SIG-M5 treated with dmso at 0.1 percent for 504 hours (cell line): Measurements from ENCODE around the gene TMED10.
A peak's percentile ranks its signal among the peaks of the same experiment; 100 is the strongest.
"Not testable (repeated sequence)": the region's sequence is repeated elsewhere in the genome, so short reads cannot be mapped to it uniquely, and the experiment has no call there.

Source experiments
- DNase-seq: peaks from one replicate; lab custom pipeline; 2025; ENCODE audit not compliant: unreplicated experiment; lab: John Stamatoyannopoulos, UW

TMED10 gene

GRCh38 chr14:75162631-75163030 is 13.8 kb downstream of the TMED10 start:
- no peak for DNase-seq

DNA sequence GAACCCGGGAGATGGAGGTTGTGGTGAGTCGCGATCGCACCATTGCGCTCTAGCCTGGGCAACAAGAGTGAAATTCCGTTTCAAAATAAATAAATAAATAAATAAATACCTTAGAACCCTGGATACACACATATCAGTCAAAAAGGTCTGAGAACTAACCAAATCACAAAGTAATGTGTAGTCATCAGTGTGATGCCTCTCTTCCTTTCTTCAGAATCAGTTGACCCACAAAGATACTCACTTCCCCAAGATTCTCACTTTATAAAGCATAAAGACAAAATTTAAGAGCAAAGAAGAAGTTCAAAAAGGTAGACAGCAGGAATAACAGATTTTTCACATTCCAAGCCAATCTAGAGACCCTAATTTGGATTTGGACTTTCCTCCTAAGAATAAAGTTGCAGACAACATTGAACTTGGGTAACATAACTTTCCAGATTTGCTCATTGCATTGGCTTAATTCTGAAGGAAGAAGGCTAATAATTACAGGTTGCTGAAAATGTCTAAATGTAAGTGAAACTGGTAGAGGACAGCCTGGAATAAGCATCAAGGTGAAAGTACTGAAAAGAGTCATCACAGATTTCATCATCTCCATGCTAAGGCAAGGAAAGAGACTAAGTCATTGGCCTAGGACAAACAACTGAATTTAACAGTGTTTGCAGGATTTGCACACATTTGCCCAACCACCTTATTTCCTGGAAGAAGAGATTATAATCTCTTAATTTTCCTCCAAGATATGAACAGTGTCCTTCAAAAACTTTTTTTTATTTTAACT is 17.4 kb downstream of the TMED10 start:
- no peak for DNase-seq

DNA sequence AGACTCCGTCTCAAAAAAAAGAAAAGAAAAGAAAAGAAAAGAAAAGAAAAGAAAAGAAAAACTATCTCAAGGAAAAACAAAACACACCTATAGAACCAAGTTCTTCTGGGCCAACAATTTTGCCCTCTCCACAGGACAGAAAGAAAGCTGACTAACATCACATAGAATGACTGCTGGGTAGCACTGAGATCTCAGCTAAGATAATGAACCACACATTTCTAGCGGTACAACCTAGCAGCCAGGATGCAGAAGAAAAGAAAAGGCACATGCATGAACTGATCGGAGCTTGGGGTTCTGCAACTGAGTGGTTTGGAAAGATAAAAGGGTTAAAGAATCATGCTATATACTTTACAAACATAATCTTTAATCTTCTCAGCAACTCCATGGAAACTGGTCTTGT is 19.5 kb downstream of the TMED10 start:
- DNase-seq = no peak

DNA sequence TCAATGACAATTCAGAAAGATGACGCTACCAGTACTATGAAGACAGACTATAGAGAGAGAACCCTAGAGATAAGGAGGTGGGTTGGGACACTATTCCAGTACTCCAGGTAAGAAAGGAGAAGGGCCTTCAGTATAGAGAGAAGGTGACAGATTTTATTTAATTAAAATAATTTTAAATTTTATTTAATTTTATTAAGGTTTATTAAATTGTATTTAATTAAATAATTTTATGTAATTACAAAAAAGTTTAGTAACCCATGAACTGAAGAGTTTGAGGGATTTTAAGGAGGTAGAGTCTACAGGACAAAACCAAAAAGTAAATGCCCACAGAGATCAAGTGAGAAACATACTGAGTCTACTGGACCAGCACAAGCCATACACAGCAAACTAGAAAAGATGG is 20.3 kb downstream of the TMED10 start:
- DNase-seq = no peak

GRCh38 chr14:75155169-75155568 is 21.2 kb downstream of the TMED10 start:
- no peak for DNase-seq

DNA sequence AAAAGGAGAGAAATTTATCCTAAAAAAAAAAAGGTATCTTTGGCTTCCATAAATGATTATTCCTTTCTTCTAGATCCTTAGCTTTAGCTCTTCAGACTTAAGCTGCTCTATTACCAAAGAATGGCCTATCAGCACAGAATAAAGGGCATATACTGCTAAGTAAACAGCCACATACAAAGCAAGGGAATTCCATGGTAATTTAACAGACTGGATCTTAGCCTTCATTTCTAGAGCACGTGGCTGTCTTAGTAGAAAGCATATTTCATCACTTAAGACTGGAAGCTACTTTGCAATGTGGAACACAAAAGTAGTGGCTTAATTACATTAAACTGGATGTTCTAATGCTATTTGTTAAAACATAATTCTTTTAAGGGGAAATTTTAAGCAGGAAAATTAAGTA is 23.1 kb downstream of the TMED10 start:
- DNase-seq = no peak

DNA sequence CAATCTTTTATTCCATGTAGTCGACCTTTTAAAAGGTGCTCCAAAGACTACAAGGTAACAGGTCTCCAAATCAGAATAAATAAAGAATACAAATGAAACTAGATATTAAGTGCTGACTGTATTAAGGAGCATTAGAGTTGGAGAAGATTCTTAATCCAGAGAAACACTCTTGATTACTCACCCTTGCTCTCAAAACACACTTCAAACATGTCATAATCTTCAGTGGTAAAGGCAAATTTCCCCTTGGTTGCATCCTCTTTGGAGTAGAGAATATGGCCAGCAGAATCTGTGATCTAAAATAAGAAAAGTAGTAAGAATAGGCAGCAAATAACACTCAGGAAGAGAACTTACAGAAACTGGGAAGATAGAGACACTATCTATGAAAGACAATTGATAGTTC is 24.6 kb downstream of the TMED10 start:
- no peak for DNase-seq

DNA sequence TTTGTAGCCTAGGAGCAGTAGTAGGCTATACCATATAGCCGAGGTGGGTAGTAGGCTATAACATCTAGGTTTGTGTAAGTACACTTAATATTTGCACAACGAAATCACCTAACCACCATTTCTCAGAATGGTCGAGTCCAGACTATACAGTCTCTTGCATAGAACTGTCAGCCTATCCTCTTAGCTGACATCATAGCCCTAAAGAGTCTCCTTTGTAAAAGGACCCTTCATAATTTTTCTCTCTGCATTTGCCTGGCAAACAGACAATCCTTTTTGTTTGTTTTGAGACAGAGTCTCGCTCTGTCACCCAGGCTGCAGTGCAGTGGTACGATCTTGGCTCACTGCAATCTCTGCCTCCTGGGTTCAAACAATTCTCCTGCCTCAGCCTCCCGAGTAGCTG is 25.8 kb downstream of the TMED10 start:
- DNase-seq = not testable (repeated sequence)

DNA sequence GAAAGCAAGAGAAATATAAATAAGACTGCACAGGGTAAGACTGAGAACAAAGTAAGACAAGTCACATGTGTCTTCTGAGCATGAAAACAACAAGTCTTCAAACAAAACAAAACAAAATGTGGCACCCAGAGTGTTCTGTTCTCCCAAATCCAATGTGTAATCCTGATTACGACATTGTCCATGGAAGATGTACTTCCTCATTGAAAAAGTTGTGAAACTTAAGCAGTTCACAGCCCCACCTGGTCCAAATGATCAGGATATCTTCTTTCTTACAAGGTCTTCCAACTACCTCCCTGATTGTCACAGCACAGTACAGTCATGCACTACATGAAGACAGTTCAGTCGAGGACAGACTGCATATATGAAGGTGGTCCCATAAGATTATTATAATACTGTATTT is 26.3 kb downstream of the TMED10 start:
- no peak for DNase-seq

DNA sequence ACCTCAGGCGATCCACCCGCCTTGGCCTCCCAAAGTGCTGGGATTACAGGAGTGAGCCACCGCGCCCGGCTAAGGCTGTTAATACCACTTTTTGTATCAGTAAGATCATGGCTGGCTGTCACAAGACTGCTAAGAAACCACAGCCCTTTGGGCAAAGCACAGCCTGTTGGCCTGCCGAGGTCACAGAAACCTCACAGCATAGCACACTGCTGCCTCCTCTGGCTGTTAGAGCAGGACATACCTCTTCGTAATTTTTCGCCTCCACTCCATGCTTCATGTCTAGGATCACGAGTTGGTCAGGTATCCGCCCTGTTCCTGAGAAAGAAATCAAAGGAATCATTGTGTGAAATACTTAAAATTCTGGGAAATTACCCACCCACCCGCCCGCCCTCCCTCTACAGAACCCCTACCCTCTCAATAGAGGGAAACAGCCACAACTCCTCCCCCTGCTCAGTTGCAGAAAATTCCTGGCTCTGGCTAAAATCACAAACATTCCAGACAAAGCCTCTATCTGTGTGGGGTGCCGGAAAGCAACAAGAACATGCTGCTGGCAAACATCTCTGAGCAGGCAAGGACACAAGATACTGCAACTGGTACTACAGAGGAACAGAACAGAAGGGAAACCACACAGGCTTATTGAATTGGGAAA is 28.9 kb downstream of the TMED10 start:
- no peak for DNase-seq

GRCh38 chr14:75144944-75145343 is 31.5 kb downstream of the TMED10 start:
- DNase-seq = peak; percentile 69

DNA sequence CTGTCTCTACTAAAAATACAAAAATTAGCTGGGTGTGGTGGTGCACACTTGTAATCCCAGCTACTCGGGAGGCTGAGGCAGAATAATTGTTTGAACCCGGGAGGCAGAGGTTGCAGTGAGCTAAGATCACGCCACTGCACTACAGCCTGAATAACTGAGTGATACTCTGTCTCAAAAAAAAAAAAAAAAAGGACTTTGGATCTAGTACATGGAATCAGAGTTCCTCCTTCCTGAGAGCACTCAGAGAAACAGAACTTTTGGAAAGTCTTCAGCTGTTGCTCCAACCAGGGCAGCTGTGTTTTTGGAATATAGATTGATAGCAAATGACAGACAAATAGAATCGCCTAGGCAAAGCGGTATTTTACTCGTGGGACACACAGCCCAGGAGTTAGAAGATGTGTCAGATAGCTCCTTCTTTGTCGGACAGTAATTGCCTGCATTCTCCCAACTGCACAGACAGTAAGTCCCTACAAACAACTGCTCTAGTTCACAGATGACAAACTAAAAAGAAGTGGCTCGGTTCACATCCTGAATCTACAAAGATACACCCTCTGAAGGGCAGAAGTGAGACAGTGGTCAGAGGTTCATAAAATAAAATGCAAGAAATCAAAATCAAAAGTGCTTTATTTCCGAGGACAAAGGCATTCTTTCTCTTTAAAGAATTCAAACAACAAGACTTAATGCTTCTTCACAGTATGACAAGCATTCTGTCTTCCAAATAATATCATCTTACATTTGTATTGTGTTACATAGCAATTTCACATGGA is 32.5 kb downstream of the TMED10 start:
- DNase-seq = no peak

DNA sequence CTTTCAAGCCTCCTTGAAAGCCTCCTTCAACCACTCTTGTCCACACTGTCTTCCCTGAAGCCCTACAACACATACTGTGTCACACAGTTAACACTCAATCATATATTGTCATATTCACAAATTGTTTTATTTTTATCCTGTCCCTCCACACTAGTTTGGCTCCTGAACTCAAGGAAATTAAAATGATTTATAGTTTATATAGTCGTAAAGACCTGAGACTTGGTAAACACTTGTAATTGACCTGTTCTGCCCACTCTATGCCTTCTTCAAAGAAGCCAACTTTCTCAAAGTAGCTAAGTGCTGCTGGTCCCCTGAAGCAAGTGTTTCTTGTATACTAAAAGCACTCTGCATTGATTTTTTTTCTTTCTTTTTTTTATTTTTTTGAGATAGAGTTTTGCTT is 33.9 kb downstream of the TMED10 start:
- no peak for DNase-seq

DNA sequence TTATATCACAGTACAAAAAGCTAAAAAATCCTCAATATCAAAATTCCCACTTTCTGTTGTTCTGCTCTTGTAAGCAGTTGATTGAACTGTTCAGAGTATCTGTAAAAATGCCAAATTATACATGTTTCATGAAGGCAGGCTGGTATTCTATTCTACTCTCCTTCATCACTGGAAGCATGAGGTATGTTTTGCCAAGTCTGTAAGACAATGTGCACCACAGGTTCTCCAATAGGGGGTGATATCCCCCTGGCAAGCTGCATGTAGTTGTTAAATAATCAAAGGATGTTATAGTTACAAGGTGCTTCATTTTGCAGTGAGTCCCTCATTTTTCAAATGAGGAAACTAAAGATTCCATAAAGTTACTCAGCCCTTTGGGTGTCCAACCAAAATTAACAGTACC is 34.4 kb downstream of the TMED10 start:
- peak; percentile 16 for DNase-seq

GRCh38 chr14:75141062-75141461 is 35.4 kb downstream of the TMED10 start:
- DNase-seq = no peak

DNA sequence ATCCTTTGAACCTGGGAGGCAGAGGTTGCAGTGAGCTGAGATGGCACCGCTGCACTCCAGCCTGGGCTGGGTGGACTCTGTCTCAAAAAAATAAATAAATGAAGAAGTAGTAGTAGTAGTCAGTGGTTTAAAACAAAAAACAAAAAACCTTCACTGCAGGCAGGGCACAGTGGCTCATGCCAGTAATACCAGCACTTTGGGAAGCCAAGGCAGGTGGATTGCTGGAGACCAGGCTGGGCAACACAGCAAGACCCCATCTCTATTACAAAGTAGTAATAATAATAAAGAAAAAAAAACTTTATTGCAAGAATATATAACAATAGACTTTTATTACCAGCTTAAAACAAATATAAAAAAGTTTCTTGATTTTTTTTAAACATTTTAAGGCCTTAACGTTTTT is 35.8 kb downstream of the TMED10 start:
- no peak for DNase-seq

- DNase-seq = no peak
Observed at GRCh38 chr14:75139185-75139584, 37.2 kb downstream of the TMED10 start.

GRCh38 chr14:75138492-75138891 is 37.9 kb downstream of the TMED10 start:
- DNase-seq = peak; percentile 74

- no peak for DNase-seq
Observed at GRCh38 chr14:75134644-75135043, 41.8 kb downstream of the TMED10 start.

DNA sequence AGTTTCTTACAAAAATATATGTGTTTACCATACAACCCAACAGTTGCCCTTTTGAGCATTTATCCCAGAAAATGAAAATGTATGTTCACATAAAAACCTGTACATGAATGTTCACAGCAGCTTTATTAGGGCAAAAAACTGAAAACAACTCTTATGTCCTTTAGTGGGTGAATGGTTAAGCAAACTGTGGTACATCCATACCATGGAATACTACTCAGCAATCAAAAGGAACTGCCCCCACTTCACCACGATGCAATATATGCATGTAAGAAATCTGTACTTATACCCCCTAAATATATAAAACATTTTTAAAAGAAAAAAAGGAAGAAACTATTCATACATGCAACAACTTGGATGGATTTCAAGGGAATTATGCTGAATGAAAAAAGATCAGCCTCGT is 42.8 kb downstream of the TMED10 start:
- no peak for DNase-seq

- DNase-seq = peak; percentile 78
Observed at GRCh38 chr14:75132382-75133086, 43.9 kb downstream of the TMED10 start.
